Tongue (tissue), 3 donors: ENCODE results near the gene DNAJC5. TPM values are rescaled to one million over a fixed set of nuclear protein-coding genes. Genes with fewer than 3 reads are reported as not detected.

Experiments
- DNase-seq: peaks from one replicate; pipeline ENCODE4 v3.0.0-alpha.2; 2015
- small RNA-seq: library from RNA; depleted of rRNA; stranded (forward); fragments of <200 nt; gene quantifications from one replicate; pipeline ENCODE3, GENCODE V24; 2014; ENCODE audit warnings: low replicate concordance
- total RNA-seq: library from RNA; depleted of rRNA; stranded (reverse); fragments of >200 nt; gene quantifications from one replicate; pipeline ENCODE4 v1.2.3, GENCODE V29; 2014

DNAJC5 gene
- total RNA-seq, 1 donor from 2014 or later: 37.6 TPM

DNA sequence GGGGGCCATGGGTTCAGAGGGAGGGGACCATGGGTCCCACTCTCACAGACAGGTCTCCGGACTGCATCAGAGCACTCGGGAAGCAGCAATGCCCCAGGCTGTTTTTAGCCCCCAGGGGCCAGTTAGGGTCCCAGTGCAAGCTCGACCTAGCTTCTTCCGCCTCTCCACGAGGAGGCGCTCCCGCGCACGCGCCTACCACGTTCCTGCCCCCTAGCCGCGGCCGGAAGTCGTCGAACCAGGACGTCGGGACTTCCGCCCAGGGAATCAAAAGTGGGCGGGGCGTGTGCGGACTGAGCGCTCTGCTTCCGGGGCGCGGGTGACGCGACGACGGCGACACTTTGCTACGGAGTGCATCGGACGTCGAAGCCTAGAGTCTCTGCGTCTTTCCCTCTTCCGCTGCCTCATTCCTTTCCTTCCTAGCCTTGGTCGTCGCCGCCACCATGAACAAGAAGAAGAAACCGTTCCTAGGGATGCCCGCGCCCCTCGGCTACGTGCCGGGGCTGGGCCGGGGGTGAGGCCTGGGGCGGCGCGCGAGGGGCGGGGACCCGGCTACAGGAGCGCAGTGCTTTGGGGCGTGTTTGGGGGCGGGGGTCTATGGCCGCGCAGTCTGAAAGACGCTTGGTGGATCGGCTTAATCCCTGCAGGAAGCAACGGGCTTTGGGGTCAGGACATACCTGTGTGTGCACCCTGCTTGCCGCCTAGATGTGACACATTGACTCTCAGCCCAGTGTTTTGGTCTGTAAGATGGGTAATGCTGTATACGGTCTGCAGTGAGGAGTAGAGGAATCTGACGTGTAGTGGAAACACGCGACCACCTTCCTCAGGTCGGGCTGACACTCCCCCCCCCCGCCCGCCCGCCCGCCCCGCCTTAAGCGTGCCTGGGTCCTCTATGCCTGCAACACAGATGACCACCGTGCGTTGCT is 86.1 kb downstream of the DNAJC5 start, which contains the start of gene PRPF6:
Gene PRPF6, plus strand, starts transcription at position 327 of the 923 bp plus-strand sequence. Its CDS starts 114 bp downstream, at position 441.
- peak; percentile 99 for DNase-seq

DNA sequence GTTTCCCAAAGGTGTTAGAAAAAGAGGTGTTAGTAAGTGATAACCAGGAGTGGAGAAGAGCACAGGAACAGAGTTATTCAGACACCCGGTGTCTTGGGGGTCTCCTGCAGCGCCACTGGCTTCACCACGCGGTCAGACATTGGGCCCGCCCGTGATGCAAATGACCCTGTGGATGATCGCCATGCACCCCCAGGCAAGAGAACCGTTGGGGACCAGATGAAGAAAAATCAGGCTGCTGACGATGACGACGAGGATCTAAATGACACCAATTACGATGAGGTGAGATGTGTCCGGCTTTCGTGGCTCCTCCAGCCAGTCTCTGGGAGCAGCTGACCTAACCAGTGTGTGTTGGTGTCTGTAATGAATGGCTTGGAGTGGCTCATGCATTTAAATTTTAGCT is 88.0 kb downstream of the DNAJC5 start:
- DNase-seq: no peak

Small RNA genes lying within 50 kb of the gene (small RNA-seq; reads per million reads assigned to genes)
- gene MIR647 (not detected), gene MIR941-2 (not detected), gene MIR941-4 (not detected), gene MIR941-5 (not detected), gene RNU1-134P (0.18 reads per million, percentile 16 among the genes with 10 or more reads in this experiment)

Other genes starting within 250 kb of the DNAJC5 start
- gene STMN3, start 241.7 kb upstream of the DNAJC5 start, total RNA-seq: 15.6 TPM
- gene RTEL1, start 236.8 kb upstream of the DNAJC5 start, total RNA-seq: 9.2 TPM
- gene TNFRSF6B, start 198.5 kb upstream of the DNAJC5 start, total RNA-seq: 1.1 TPM
- 36.3 TPM for gene ARFRP1, start 187.2 kb upstream of the DNAJC5 start, total RNA-seq
- gene ZGPAT, start 187.1 kb upstream of the DNAJC5 start, total RNA-seq: 14.1 TPM
- 6.8 TPM for gene LIME1, start 158.5 kb upstream of the DNAJC5 start, total RNA-seq
- 67.0 TPM for gene SLC2A4RG, start 155.3 kb upstream of the DNAJC5 start, total RNA-seq
- gene ZBTB46, start 63.9 kb upstream of the DNAJC5 start, total RNA-seq: 28.6 TPM
- not detected for gene ABHD16B, start 33.6 kb upstream of the DNAJC5 start, total RNA-seq
- gene TPD52L2, start 29.9 kb upstream of the DNAJC5 start, total RNA-seq: 62.0 TPM
- 48.7 TPM for gene UCKL1, start 61.3 kb downstream of the DNAJC5 start, total RNA-seq
- 15.3 TPM for gene ZNF512B, start 74.8 kb downstream of the DNAJC5 start, total RNA-seq
- gene SAMD10, start 84.5 kb downstream of the DNAJC5 start, total RNA-seq: 2.6 TPM
- gene PRPF6, start 86.0 kb downstream of the DNAJC5 start, total RNA-seq: 62.5 TPM
- 0.82 TPM for gene C20orf204, start 141.1 kb downstream of the DNAJC5 start, total RNA-seq
- gene SOX18, start 154.5 kb downstream of the DNAJC5 start, total RNA-seq: 17.6 TPM
- 22.8 TPM for gene TCEA2, start 168.1 kb downstream of the DNAJC5 start, total RNA-seq
- gene RGS19, start 184.4 kb downstream of the DNAJC5 start, total RNA-seq: 7.7 TPM
- gene OPRL1, start 185.0 kb downstream of the DNAJC5 start, total RNA-seq: 0.62 TPM
- not detected for gene LKAAEAR1, start 189.3 kb downstream of the DNAJC5 start, total RNA-seq
- gene NPBWR2, start 212.4 kb downstream of the DNAJC5 start, total RNA-seq: not detected